H1 (cell line): ENCODE data around the gene STOML1. TPM values are rescaled to one million over a fixed set of nuclear protein-coding genes. Genes with fewer than 3 reads are reported as not detected.

Experiments used
- CTCF ChIA-PET: fragments of 300-600 bp; sonication (Branson Sonifier 250); formaldehyde crosslinking; loops from one replicate; lab custom pipeline; 2021; ENCODE audit not compliant: partially characterized antibody; lab: Charles Lee
- POLR2A ChIA-PET: fragments of 300-600 bp; sonication (Branson Sonifier 250); formaldehyde crosslinking; loops from one replicate; lab custom pipeline; 2021; ENCODE audit warnings: inconsistent platforms; ENCODE audit not compliant: partially characterized antibody; lab: Charles Lee
- DNase-seq, 2 experiments: peaks; one replicate each; pipeline versions ENCODE4 v3.0.0 to v3.0.0-alpha.2; 2010 to 2022; ENCODE audit warnings: low spot score in 2 of 2, low read depth in 1 of 2, mixed read lengths in 1 of 2
- FAIRE-seq: peaks from 2 replicates; lab custom pipeline; 2011; peaks lifted over from hg19 to GRCh38; lab: Jason Lieb, UNC
- H2AFZ ChIP-seq: 2 replicates; pipeline ENCODE4 v1.8.1; 2012; ENCODE audit warnings: low read length, inconsistent platforms
- H2AK5ac ChIP-seq: 2 replicates; pipeline ENCODE4 v1.6.1; 2013; ENCODE audit warnings: low read depth, low read length
- H2BK120ac ChIP-seq: replicated peaks from 2 replicates; pipeline ENCODE3; 2013; ENCODE audit warnings: low read depth, low read length, inconsistent platforms
- H2BK12ac ChIP-seq: 2 replicates; pipeline ENCODE4 v1.6.1; 2013; ENCODE audit warnings: low read depth, low read length
- H2BK15ac ChIP-seq: 2 replicates; pipeline ENCODE4 v1.6.1; 2013; ENCODE audit warnings: low read length
- H2BK20ac ChIP-seq: 2 replicates; pipeline ENCODE4 v1.6.1; 2013; ENCODE audit warnings: low read length
- H2BK5ac ChIP-seq: 2 replicates; pipeline ENCODE4 v1.6.1; 2013; ENCODE audit warnings: low read depth, low read length
- H3K14ac ChIP-seq: 2 replicates; pipeline ENCODE4 v1.6.1; 2013; ENCODE audit warnings: inconsistent platforms; ENCODE audit not compliant: insufficient read length
- H3K18ac ChIP-seq: 2 replicates; pipeline ENCODE4 v1.6.1; 2013; ENCODE audit warnings: low read length; ENCODE audit errors: extremely low read depth
- H3K23ac ChIP-seq: 2 replicates; pipeline ENCODE4 v1.6.1; 2013; ENCODE audit warnings: inconsistent platforms; ENCODE audit not compliant: insufficient read length
- H3K23me2 ChIP-seq: 2 replicates; pipeline ENCODE4 v1.6.1; 2013; ENCODE audit warnings: low read depth, low read length
- H3K27ac ChIP-seq: 2 replicates; pipeline ENCODE4 v1.6.1; 2011; ENCODE audit warnings: low read depth, low read length, inconsistent platforms
- H3K27me3 ChIP-seq, 4 experiments: replicated peaks in 1 of 4; 1 replicate in 1 of 4; 2 replicates in 3 of 4; pipeline versions ENCODE4 v1.6.1 to v1.8.1; 2011 to 2013; ENCODE audit warnings: low read length in 3 of 4, mild to moderate bottlenecking in 3 of 4, inconsistent platforms in 2 of 4, mixed read lengths in 2 of 4, moderate library complexity in 1 of 4; ENCODE audit not compliant: control insufficient read depth in 3 of 4, insufficient read depth in 3 of 4; ENCODE audit errors: extremely low read depth in 1 of 4
- H3K36me3 ChIP-seq, 4 experiments: 2 replicates each; pipeline versions ENCODE4 v1.6.1 to v1.8.1; 2011 to 2013; ENCODE audit warnings: mild to moderate bottlenecking in 4 of 4, low read length in 3 of 4, moderate library complexity in 2 of 4, control low read depth in 1 of 4, inconsistent platforms in 1 of 4; ENCODE audit not compliant: insufficient read depth in 4 of 4, control insufficient read depth in 2 of 4
- H3K4ac ChIP-seq: replicated peaks from 2 replicates; pipeline ENCODE3; 2013; ENCODE audit warnings: low read length, low read depth, mixed read lengths, inconsistent platforms; ENCODE audit not compliant: insufficient read length
- H3K4me1 ChIP-seq, 4 experiments: replicated peaks in 1 of 4; 1 replicate in 1 of 4; 2 replicates in 3 of 4; pipeline versions ENCODE4 v1.6.1 to v1.8.1; 2011 to 2013; ENCODE audit warnings: low read length in 3 of 4, inconsistent platforms in 2 of 4, mixed read lengths in 1 of 4; ENCODE audit not compliant: insufficient read depth in 4 of 4, control insufficient read depth in 3 of 4
- H3K4me2 ChIP-seq, 2 experiments: 2 replicates each; pipeline versions ENCODE4 v1.6.1 to v1.8.1; 2011 to 2013; ENCODE audit warnings: low read depth in 2 of 2, low read length in 2 of 2, control low read depth in 1 of 2, inconsistent platforms in 1 of 2, mild to moderate bottlenecking in 1 of 2; ENCODE audit not compliant: insufficient read depth in 1 of 2
- H3K4me3 ChIP-seq, 4 experiments: fragments of 200-600, 300-600 bp in 1 of 4; sonication (generic), shearing (Covaris generic), sonication (Bioruptor Twin) in 1 of 4; 2 replicates each; pipeline versions ENCODE4 v1.5.1 to v1.8.1; 2011 to 2016; ENCODE audit warnings: low read length in 4 of 4, low read depth in 3 of 4, control low read depth in 2 of 4, inconsistent platforms in 2 of 4, mild to moderate bottlenecking in 2 of 4, mixed read lengths in 1 of 4, moderate library complexity in 1 of 4; ENCODE audit not compliant: insufficient read depth in 2 of 4; ENCODE audit errors: extremely low read depth in 1 of 4
- H3K56ac ChIP-seq: replicated peaks from 2 replicates; pipeline ENCODE3; 2013; ENCODE audit warnings: low read depth, mild to moderate bottlenecking, mixed read lengths, low read length, inconsistent platforms; ENCODE audit not compliant: insufficient read length
- H3K79me1 ChIP-seq: 2 replicates; pipeline ENCODE4 v1.6.1; 2013; ENCODE audit warnings: low read depth, low read length, control low read depth
- H3K79me2 ChIP-seq, 2 experiments: 2 replicates each; pipeline versions ENCODE4 v1.6.1 to v1.8.1; 2012 to 2013; ENCODE audit warnings: low read length in 2 of 2, mild to moderate bottlenecking in 2 of 2, inconsistent platforms in 1 of 2; ENCODE audit not compliant: insufficient read depth in 2 of 2, control insufficient read depth in 1 of 2
- H3K9ac ChIP-seq, 4 experiments: replicated peaks in 1 of 4; 1 replicate in 1 of 4; 2 replicates in 3 of 4; pipeline versions ENCODE4 v1.6.1 to v1.8.1; 2011 to 2013; ENCODE audit warnings: low read depth in 3 of 4, low read length in 3 of 4, control low read depth in 2 of 4, mild to moderate bottlenecking in 2 of 4, moderate library complexity in 2 of 4, inconsistent platforms in 1 of 4; ENCODE audit errors: extremely low read depth in 1 of 4
- H3K9me3 ChIP-seq, 2 experiments: 2 replicates each; pipeline versions ENCODE4 v1.6.1 to v1.8.1; 2012 to 2013; ENCODE audit warnings: mild to moderate bottlenecking in 2 of 2, moderate library complexity in 2 of 2, control low read depth in 1 of 2, inconsistent platforms in 1 of 2, low read depth in 1 of 2, low read length in 1 of 2, mixed read lengths in 1 of 2; ENCODE audit not compliant: insufficient read depth in 2 of 2
- H4K20me1 ChIP-seq, 2 experiments: replicated peaks in 1 of 2; 2 replicates each; pipeline versions ENCODE3 to v1.8.1; 2011 to 2013; ENCODE audit warnings: inconsistent platforms in 2 of 2, low read length in 2 of 2, mild to moderate bottlenecking in 1 of 2; ENCODE audit not compliant: insufficient read depth in 2 of 2, control insufficient read depth in 1 of 2
- H4K5ac ChIP-seq: 2 replicates; pipeline ENCODE4 v1.6.1; 2013; ENCODE audit warnings: low read length, low read depth, mixed read lengths, inconsistent platforms; ENCODE audit not compliant: insufficient read length
- H4K8ac ChIP-seq: 2 replicates; pipeline ENCODE4 v1.8.0; 2013; ENCODE audit warnings: mild to moderate bottlenecking, moderate library complexity, low read length, inconsistent platforms; ENCODE audit not compliant: insufficient read depth; ENCODE audit errors: extremely low read depth
- H4K91ac ChIP-seq: replicated peaks from 2 replicates; pipeline ENCODE3; 2013; ENCODE audit warnings: low read length, mixed read lengths, inconsistent platforms; ENCODE audit not compliant: insufficient read length
- BACH1 ChIP-seq: IDR thresholded peaks from 2 replicates; pipeline ENCODE4 v1.6.1; 2012; ENCODE audit warnings: low read length, improper control_type of control experiment
- KDM1A ChIP-seq: fragments of 200-600, 300-600 bp; sonication (generic); IDR thresholded peaks from 2 replicates; pipeline ENCODE4 v1.7.1; 2016; ENCODE audit warnings: mild to moderate bottlenecking, low read length, borderline replicate concordance
- SIN3A ChIP-seq, 2 experiments: IDR thresholded peaks in 1 of 2; conservative IDR thresholded peaks in 1 of 2; 2 replicates each; pipeline ENCODE4 v1.6.1; 2011 to 2012; ENCODE audit warnings: low read length in 2 of 2, improper control_type of control experiment in 1 of 2, low read depth in 1 of 2, mild to moderate bottlenecking in 1 of 2
- WGBS, 2 experiments: shearing (Covaris generic) in 1 of 2; methylation state at CpG; one replicate each; pipeline versions ENCODE4 v1.1.6 to v1.1.7; 2013 to 2015; ENCODE audit warnings: low lambda C conversion rate in 2 of 2, mixed read lengths in 2 of 2, inconsistent platforms in 1 of 2, low coverage in 1 of 2, missing lambda C conversion rate in 1 of 2; ENCODE audit not compliant: insufficient replicate concordance in 2 of 2, insufficient coverage in 1 of 2, insufficient read length in 1 of 2; ENCODE audit errors: extremely low coverage in 1 of 2, missing lambda C conversion rate in 1 of 2; 5-methylcytosine and 5-hydroxymethylcytosine counted together
- polyA plus RNA-seq, 7 experiments: library from polyadenylated mRNA; depleted of rRNA in 3 of 7; stranded (reverse) in 5 of 7; unstranded in 2 of 7; fragments of >200 nt in 5 of 7; fragments of 200-250 nt in 2 of 7; gene quantifications; 1 replicate in 5 of 7; 2 replicates in 1 of 7; 4 replicates in 1 of 7; pipeline versions ENCODE4 v1.2.1 to v1.2.3, GENCODE V29; 2011 to 2013; ENCODE audit warnings: missing spikeins in 2 of 7, mixed read lengths in 2 of 7
- total RNA-seq: library from RNA; stranded (reverse); fragmentation: NEBNext Ultra II Directional; extraction: Animal tissue kit (Norgen Biotek cat#: 25700); gene quantifications from 2 replicates; pipeline ENCODE4 v1.2.1, GENCODE V29; 2021

Gene STOML1
- total and polyA plus RNA-seq, 2 of the 8 experiments (the other 6 are each of a cell fraction or from before 2014, with no cell fraction given): 2.6 to 3.2 TPM

DNA sequence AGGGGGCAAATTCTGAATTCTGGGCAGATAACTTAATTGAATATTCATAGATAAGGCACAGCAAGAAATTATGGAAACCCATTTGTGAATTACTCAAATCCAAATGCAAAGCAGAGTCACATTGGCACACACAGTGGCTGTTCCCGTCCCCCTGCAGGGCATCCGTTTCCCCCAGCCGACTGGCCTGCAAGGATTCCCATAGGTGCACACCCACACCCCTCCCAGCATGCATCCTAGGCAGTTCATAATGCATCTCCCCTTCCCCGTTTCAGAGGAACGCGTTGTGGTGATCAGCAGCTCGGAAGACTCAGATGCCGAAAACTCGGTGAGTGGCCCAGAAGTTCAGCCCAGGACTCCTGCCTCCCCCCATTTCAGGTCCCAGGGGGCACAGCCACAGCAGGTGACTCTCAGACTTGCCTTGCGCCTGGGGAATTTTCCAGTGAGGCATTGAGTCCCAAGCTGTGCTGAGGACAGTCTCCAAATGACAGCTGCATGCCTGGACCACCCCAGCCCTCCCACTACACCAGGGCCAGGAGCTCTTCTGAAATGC lies 42.2 kb upstream of the STOML1 start:
- no peak for FAIRE-seq
- ChIA-PET CTCF (interaction anchor here (0.9 to 13.0 kb wide), 9 partner anchors 10 to 288 kb away, joined by 3 to 174 read pairs (median 5); partner anchors contain the start of gene STOML1), POLR2A (no interaction called here)

More for the DNA sequence above, 42.2 kb upstream of the STOML1 start:
- Histone ChIP-seq H3K79me1 (no peaks in the 10 kb centered on the region), H3K9ac (no peak overlapping the region), H2BK20ac (no peak overlapping the region), H2AK5ac (no peak overlapping the region), H3K56ac (no peak overlapping the region), H3K23me2 (no peaks in the 10 kb centered on the region), H4K20me1 (peaks cover 0 to 2% of the 10 kb centered on the region in 2 experiments), H3K18ac (no peak overlapping the region), H3K4me2 (no peak overlapping the region), H2BK15ac (no peak overlapping the region), H3K4ac (no peak overlapping the region), H3K14ac (no peak overlapping the region), H4K91ac (no peak overlapping the region), H3K9me3 (no peaks in the 10 kb centered on the region), H2AFZ (no peak overlapping the region), H3K23ac (no peak overlapping the region), H4K8ac (no peak overlapping the region)
- 80% methylated on average over 10 of the region's 10 CpGs; no CpG with 5 or more reads in 1 of the 2 experiments for WGBS, 2 experiments
- TF ChIP-seq KDM1A (no peak), SIN3A (conservative IDR thresholded peaks at IDR 0.05 in 1 of 2, IDR thresholded peaks at IDR 0.05 in 1 of 2; ENCODE audit: low read depth in 1 of 2, low read length in 2 of 2) (no peak), BACH1 (no peak)
- TF ChIP-seq, all 59 proteins: peak for 0
- H2BK5ac ChIP-seq: no peak overlapping the region
- DNase-seq: no peak
- H4K5ac ChIP-seq: no peak overlapping the region
- no peak overlapping the region for H3K27ac ChIP-seq
- H3K4me1 ChIP-seq: peaks cover 0 to 7% (median 6%) of the 10 kb centered on the region in 4 experiments; a peak in 4 of 7 replicates
- H3K4me3 ChIP-seq: no peak overlapping the region
- H3K79me2 ChIP-seq: no peaks in the 10 kb centered on the region
- H2BK120ac ChIP-seq: no peak overlapping the region
- peaks cover 0 to 4% (median 0%) of the 10 kb centered on the region in 4 experiments; a peak in 3 of 8 replicates for H3K36me3 ChIP-seq
- no peaks in the 10 kb centered on the region for H3K27me3 ChIP-seq
- H2BK12ac ChIP-seq: no peak overlapping the region
